ENCODE data around the gene ST6GALNAC4. TPM values are rescaled to one million over a fixed set of nuclear protein-coding genes. Genes with fewer than 3 reads are reported as not detected.

Gene ST6GALNAC4
- polyA plus RNA-seq, 1 donor (not counting 4 experiments of a cell fraction or from before 2014, with no cell fraction given): 5.8 TPM

DNA sequence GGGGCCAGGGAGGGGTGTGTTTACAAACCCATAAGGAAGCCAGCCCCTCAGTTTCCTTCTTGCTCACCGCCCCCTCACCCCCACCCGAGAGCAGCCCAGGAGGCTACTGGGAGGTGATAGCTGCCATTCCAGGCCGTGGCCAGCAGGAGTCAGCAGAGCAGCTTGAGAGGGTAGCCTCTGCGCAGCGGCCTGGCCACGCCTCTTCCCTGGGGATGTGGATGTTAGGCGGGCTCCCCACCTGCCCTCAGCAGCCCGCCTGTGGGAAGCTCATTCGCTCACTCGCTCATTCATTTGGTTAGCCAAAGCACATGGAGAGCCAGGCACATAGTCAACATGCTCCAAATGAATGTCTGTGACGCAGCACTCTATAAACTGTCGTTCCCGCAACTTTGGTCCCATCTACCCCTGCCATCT lies 26.9 kb upstream of the ST6GALNAC4 start:
- dilution Hi-C loops (cut with MboI; ENCODE audit: extremely low pct_ligation_motif_present, low sequenced_read_pairs): loop anchor here (25.0 kb wide), 1 partner anchor 119 kb away; the partner anchor contains the start of genes NAIF1 and SLC25A25
- Histone ChIP-seq H3K4me2 (ENCODE audit: control insufficient read depth, extremely low read depth, insufficient read depth, low read depth, low read length) (no peak overlapping the region), H2AFZ (ENCODE audit: control insufficient read depth, low read length) (no peak overlapping the region), H3K27me3 (ENCODE audit: control insufficient read depth, extremely low read depth, insufficient read depth, low read length) (no peaks in the 10 kb centered on the region), H3K9me1 (ENCODE audit: control insufficient read depth, extremely low read depth, insufficient read depth, low read length) (no peaks in the 10 kb centered on the region), H3K36me3 (ENCODE audit: control insufficient read depth in 2 of 2, extremely low read depth in 1 of 2, insufficient read depth in 2 of 2, low read length in 2 of 2) (peaks cover 5 to 10% of the 10 kb centered on the region in 2 experiments), H3K4me3 (ENCODE audit: control insufficient read depth in 2 of 3, extremely low read depth in 1 of 3, insufficient read depth in 2 of 3, low read depth in 1 of 3, low read length in 3 of 3) (no peak overlapping the region), H3K9ac (ENCODE audit: control insufficient read depth, extremely low read depth, insufficient read depth, low read length) (no peak overlapping the region), H3K4me1 (ENCODE audit: control insufficient read depth, extremely low read depth, insufficient read depth, low read length) (no peaks in the 10 kb centered on the region), H3K9me3 (ENCODE audit: control insufficient read depth, low read depth, low read length) (no peaks in the 10 kb centered on the region), H3K27ac (ENCODE audit: control insufficient read depth, insufficient read depth, low read length) (no peak overlapping the region), H3K79me2 (ENCODE audit: control insufficient read depth, insufficient read depth, low read length) (no peaks in the 10 kb centered on the region), H4K20me1 (ENCODE audit: control insufficient read depth, extremely low read depth, insufficient read depth, low read length) (peaks cover 9% of the 10 kb centered on the region)
- DNase-seq (ENCODE audit: low read depth, low spot score) (no peak), FAIRE-seq (no peak)
- TF ChIP-seq, protein P1, sequence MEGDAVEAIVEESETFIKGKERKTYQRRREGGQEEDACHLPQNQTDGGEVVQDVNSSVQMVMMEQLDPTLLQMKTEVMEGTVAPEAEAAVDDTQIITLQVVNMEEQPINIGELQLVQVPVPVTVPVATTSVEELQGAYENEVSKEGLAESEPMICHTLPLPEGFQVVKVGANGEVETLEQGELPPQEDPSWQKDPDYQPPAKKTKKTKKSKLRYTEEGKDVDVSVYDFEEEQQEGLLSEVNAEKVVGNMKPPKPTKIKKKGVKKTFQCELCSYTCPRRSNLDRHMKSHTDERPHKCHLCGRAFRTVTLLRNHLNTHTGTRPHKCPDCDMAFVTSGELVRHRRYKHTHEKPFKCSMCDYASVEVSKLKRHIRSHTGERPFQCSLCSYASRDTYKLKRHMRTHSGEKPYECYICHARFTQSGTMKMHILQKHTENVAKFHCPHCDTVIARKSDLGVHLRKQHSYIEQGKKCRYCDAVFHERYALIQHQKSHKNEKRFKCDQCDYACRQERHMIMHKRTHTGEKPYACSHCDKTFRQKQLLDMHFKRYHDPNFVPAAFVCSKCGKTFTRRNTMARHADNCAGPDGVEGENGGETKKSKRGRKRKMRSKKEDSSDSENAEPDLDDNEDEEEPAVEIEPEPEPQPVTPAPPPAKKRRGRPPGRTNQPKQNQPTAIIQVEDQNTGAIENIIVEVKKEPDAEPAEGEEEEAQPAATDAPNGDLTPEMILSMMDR (optimal IDR thresholded peaks at IDR 0.05 in 1 of 3, IDR thresholded peaks at IDR 0.05 in 1 of 3, conservative IDR thresholded peaks at IDR 0.05 in 1 of 3; ENCODE audit: extremely low read depth in 1 of 3, insufficient read depth in 2 of 3, low read length in 3 of 3): peak in 2 of 3 experiments; percentile 87 to 95
- TF ChIP-seq EZH2 (IDR thresholded peaks at IDR 0.05; ENCODE audit: low read length): no peak

DNA sequence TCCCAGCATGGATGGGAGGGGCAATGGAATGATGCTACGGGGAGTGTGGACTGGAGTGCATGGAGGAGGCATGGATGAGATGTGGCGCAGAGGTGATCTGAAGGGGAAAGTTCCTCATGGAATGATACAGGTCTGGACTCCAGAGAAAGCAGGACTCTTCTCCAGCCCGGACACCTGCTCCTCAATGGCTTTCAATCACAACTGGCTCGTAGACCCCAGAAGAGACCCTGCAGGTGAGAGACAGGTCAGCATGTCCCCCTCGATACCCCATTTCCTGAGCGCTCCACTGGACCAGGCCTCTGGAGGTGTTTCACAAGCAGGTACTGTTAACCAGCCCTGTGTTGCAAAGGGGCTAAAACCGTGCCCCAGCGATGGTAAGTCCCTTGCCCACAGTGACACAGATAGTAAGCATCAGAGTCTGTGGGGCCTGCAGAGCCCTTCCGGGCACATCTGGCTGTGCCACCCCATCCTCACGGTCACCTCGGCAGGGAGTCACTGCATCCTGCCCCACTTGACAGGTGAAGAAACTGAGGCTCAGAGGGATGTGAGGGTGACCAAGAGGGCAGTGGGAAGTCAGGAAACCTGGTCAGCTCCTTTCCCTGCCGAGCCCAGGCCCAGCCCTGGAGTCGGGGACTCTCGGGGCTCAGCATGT lies 26.3 kb upstream of the ST6GALNAC4 start:
- TF ChIP-seq EZH2 (IDR thresholded peaks at IDR 0.05; ENCODE audit: low read length): no peak
- TF ChIP-seq, protein P1 (optimal IDR thresholded peaks at IDR 0.05 in 1 of 3, IDR thresholded peaks at IDR 0.05 in 1 of 3, conservative IDR thresholded peaks at IDR 0.05 in 1 of 3; ENCODE audit: extremely low read depth in 1 of 3, insufficient read depth in 2 of 3, low read length in 3 of 3): no peak
- Histone ChIP-seq H3K79me2 (ENCODE audit: control insufficient read depth, insufficient read depth, low read length) (no peaks in the 10 kb centered on the region), H3K9ac (ENCODE audit: control insufficient read depth, extremely low read depth, insufficient read depth, low read length) (no peak overlapping the region), H3K9me3 (ENCODE audit: control insufficient read depth, low read depth, low read length) (no peaks in the 10 kb centered on the region), H3K27me3 (ENCODE audit: control insufficient read depth, extremely low read depth, insufficient read depth, low read length) (no peaks in the 10 kb centered on the region), H3K4me1 (ENCODE audit: control insufficient read depth, extremely low read depth, insufficient read depth, low read length) (peaks cover 5% of the 10 kb centered on the region), H3K9me1 (ENCODE audit: control insufficient read depth, extremely low read depth, insufficient read depth, low read length) (no peaks in the 10 kb centered on the region), H3K4me2 (ENCODE audit: control insufficient read depth, extremely low read depth, insufficient read depth, low read depth, low read length) (no peak overlapping the region), H3K36me3 (ENCODE audit: control insufficient read depth in 2 of 2, extremely low read depth in 1 of 2, insufficient read depth in 2 of 2, low read length in 2 of 2) (peaks cover 5 to 10% of the 10 kb centered on the region in 2 experiments), H4K20me1 (ENCODE audit: control insufficient read depth, extremely low read depth, insufficient read depth, low read length) (peaks cover 9% of the 10 kb centered on the region), H3K4me3 (ENCODE audit: control insufficient read depth in 2 of 3, extremely low read depth in 1 of 3, insufficient read depth in 2 of 3, low read depth in 1 of 3, low read length in 3 of 3) (no peak overlapping the region), H2AFZ (ENCODE audit: control insufficient read depth, low read length) (no peak overlapping the region), H3K27ac (ENCODE audit: control insufficient read depth, insufficient read depth, low read length) (no peak overlapping the region)
- FAIRE-seq (no peak), DNase-seq (ENCODE audit: low read depth, low spot score) (no peak)
- dilution Hi-C loops (cut with MboI; ENCODE audit: extremely low pct_ligation_motif_present, low sequenced_read_pairs): loop anchor here (25.0 kb wide), 1 partner anchor 119 kb away; the partner anchor contains the start of genes NAIF1 and SLC25A25
